ENCODE data around the gene FAF1.

FAF1 gene

DNA sequence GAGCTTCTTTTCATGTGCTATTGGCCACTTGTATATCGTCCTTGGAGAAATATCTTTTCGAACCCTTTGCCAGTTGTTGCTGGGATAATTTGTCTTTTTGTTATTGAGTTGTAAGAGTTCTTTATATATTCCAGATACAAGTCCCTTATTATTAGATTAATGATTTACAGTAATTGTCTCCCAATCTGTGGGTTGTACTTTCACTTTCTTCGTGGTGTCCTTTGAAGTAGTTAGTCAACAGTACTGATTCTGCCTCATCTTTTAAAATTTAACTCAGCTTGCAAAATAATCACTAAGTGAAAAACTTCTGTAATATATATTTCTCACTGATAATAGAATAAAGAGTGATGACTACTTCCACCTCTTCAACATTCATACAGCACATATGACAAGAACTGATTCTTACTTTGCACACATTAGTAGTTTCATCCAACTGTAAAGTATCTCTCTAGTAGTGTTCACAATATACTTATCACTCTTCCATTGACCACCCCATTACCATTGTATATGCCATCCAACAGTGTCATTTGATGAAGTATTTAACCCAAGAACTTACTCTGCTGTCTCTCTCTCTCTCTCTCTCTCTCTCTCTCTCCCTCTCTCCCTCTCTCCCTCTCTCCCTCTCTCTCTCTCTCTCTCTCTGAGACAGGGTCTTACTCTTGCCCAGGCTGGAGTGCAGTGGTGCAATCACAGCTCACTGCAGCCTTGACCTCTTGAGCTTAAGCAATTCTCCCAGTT, 432.6 kb downstream of the FAF1 start:
- no peak for DNase-seq

GRCh38 chr1:50526431-50526830, 433.6 kb downstream of the FAF1 start:
- no peak for DNase-seq

GRCh38 chr1:50523548-50523947, 436.5 kb downstream of the FAF1 start:
- no peak for DNase-seq

DNA sequence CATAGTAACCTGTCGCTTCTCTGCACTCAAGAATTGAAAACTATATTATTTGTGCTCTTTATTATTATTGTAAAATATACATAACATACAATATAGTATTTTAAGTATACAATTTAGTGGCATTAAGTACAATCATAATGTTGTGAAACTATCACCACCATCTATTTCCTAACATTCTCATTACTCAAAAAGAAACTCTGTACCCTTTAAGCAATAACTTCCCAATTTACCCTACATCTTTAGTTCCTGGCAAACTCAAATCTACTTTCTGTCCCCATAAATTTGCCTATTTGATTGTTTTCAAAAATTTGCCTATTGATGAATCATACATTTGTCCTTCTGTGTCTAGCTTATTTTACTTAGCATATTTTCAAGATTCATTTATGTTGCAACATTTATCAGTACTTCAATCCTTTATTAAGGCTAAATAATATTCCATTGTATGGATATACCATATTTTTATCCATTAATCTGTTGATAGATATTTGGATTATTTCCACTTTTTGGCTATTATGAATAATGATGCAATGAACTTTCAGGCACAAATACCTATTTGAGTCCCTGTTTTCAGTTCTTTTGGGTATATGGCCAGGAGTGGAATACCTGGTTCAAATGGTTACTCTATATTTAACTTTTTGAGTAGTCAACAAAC, 437.2 kb downstream of the FAF1 start:
- no peak for DNase-seq

GRCh38 chr1:50521703-50522102, 438.4 kb downstream of the FAF1 start:
- no peak for DNase-seq

- DNase-seq, result no peak
These were observed 442.6 kb downstream of the FAF1 start for GRCh38 chr1:50517488-50517887.

DNA sequence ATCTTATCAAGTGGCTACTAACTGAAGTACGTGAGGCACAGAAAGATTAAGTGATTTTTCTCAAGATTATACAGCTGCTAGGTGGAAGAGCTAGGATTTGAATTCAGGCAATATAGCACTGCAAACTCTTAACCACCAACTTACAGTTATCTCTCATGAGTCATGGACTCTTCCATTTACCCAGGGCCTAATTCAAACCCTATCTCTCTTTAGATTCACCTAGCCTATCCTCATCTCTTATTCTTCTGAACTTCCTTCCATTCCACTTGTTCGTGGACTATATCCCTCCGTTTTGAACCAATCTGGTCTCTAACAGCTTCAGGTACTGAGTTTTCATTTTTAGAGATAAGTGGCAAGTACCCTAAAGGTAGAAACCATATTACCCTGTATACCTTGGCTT, 444.0 kb downstream of the FAF1 start:
- DNase-seq, result no peak

- no peak for DNase-seq
These were observed 452.0 kb downstream of the FAF1 start for GRCh38 chr1:50508040-50508586.

- DNase-seq, result no peak
These were observed 454.6 kb downstream of the FAF1 start for GRCh38 chr1:50505427-50505826.

GRCh38 chr1:50503515-50503914, 456.6 kb downstream of the FAF1 start:
- DNase-seq, result no peak

DNA sequence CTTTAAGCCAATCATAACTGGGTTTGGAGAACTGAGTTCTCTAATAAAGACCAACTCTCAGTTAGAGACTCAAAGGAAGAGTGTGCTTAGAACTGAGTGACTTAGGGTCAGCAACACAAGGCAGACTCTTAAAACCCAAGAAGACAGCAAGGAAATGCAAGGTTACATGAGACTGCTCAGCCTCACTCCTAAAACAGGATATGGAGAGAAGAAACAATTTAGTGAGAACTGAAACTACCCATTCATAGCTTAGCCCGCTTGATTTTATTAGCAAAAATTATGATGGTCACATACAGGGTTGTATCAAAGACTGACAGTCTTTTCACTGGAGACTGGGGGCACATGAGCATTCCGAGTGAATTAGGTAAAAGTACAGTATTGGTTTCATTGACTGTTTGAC, 457.9 kb downstream of the FAF1 start:
- no peak for DNase-seq

DNA sequence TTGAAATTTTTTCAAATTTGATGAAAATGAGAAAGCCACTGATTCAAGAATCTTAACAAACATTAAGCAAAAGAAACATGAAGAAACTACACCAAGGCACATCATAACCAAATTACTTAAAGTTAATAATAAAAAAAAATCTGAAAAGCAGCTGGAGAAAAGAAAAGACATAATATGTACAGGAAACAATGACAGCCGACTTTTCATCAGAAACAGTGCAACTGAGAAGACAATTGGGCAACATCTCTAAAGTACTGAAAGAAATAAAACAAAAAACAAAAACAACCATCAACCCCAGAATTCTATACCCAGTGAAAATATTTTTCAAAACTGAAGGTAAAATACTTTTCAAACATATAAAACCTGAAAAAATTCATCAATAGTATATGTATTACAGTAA, 463.1 kb downstream of the FAF1 start:
- DNase-seq, result no peak

DNA sequence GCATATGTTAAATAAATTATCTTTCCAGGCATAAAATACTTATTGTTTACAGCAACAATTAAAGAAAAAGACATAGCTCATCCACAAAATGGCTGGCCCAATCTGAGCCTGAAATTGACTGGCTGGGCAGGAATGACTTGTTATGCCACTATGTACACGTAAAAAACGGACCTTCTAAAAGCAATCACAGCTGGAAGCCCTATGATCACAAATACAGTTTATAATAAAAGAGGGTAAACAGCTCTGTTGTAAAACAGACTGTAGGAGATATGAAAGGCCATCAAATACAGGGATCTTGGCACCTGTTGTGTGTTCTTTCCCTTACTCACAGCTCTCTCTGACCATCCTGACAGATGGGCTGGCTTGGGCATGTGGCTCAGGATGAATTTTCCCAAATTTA, 466.4 kb downstream of the FAF1 start:
- DNase-seq, result no peak

DNA sequence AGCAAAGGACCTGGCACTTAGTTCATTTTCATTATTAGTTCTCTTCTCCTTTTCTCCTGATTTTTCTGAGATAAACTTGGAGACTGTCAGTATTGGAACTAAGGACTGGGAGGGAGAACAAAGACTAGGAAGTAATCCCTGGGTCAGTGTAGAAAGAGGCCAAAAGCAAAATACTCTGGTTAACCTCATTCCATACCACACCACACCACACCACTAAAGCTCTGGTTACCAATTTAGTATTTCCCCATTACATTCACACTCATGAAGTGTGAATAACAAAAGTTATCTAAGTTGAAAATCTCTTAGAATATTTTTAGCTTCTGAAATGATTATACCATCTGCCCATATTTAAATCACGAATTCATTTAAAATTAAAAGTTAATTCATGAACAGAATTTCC, 467.9 kb downstream of the FAF1 start:
- DNase-seq, result no peak

- DNase-seq, result no peak
These were observed 468.9 kb downstream of the FAF1 start for GRCh38 chr1:50491142-50491541.

DNA sequence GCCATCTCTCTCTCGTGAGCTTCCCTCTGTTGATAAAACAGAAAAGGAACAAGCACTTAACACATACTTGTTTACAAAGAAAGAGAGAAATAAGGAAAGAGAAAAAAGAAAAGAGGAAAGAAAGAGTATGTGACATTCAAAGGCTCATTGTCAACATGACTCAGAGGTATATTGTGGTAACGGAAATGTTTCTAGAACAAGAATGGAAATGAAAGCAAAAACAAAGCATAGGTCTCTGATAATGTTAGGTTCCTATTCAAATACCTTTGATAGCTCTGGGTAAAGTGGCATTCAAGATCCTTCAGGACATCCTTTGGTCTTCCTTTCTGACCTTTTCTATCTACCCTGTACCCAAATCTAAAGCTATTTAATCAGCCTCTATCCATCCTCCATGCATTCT, 469.4 kb downstream of the FAF1 start:
- DNase-seq, result no peak

DNA sequence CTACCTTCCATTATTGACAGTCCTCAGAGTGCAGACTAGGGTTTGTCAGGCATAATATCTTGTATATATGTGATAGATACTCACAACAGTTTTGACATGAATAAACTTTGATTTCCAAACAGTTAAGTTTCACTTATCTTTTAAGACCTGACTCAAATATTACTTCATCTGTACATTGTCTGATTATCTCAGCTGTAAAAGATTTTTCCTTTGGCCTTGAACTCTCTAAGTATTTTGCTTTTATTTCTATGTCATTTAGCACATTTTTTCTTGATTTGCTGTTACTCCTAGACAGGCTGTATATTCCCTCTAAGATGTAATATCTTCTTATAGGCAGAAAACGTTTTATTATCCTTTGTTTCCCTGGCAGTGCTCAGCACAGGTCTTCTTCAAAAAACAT, 471.2 kb downstream of the FAF1 start:
- no peak for DNase-seq

DNA sequence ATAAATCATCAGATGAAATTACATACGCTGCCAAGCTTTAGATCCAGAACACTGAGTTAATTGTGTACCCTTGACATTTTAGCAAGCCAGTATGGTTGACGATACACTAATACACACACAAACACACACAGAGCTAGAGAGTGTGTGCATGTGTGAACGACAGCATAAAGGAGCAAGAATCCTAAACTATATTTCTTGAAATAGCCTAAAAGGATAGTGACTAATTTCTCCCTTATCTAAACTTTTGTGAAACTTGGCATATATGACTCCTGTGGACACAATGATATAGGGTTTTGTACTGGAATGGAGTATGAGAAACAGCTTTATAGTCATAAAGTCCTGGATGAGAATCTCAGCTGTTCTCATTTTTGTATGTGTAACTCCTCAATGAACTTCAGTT, 471.7 kb downstream of the FAF1 start:
- no peak for DNase-seq

- no peak for DNase-seq
These were observed 472.3 kb downstream of the FAF1 start for GRCh38 chr1:50487725-50488124.

DNA sequence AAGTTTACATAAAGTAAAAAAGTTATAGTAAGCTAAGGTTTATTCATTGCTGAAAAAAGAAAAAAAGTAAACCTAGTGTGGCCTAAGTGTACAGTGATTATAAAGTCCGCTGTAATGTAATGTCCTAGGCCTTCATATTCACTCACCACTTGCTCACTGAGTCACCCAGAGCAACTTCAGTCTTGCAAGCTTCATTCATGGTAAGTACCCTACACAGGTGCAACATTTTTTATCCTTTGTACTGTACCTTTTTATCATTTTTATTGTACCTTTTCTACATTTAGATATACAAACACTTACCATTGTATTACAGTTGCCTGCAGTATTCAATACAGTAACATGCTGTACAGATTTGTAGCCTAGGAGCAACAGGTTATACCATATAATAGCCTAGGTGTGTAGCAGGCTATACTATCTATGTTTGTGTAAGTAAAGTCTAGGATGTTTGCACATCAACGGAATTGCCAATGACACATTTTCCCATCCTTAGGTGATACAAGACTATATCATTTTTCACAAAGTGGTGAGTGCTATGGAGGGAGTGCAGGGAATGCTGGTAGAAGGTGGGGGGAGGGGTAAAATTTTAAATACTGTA, 478.8 kb downstream of the FAF1 start:
- DNase-seq, result no peak

GRCh38 chr1:50476800-50477199, 483.3 kb downstream of the FAF1 start:
- DNase-seq, result no peak

DNA sequence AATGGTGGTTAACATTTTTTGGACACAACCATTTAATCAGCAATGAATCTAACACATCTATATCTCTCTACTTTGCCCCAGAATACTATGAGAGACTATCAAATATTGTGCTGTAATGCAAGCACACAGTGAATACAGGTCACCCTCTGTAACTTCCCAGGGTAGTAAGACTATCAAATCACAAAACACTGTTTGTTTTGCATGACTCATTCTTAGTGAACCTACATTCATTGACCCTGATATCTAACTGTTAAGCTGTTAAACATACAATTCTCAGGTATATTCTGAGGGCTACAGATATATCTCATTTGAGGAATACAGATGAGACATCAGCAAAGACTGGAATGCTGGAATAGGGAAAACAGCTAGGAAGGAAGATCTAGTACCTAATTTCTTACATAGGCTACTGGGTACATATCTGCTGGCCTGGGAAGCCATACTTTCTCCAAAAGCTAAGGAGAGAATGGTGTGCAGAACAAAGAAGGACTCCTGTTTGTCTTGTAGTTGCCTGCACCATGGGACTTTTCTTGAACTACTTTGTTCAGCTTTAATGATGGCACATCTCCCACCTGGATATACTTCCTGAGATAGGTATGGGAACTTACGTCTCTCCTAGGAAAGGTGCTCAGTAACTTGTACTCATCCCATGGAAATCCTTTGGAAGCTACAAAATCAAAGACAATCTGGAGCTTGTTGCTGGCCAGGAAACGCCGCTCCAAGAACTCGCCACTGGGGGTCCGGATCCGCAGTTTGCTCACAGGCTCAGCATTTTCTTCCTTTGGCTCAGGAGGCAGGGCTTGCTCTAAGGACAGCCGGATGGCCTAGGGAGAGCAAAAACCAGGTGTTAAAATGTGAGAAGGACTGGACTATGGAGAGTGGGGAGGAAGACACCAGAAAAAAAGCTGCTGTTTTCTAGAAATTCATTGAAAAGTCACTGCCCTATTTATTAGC, 484.9 kb downstream of the FAF1 start:
- no peak for DNase-seq

GRCh38 chr1:50473513-50473912, 486.6 kb downstream of the FAF1 start:
- no peak for DNase-seq

Data from activated CD4-positive, alpha-beta T cell treated with anti-CD3 and anti-CD28 coated beads, Interleukin-2, amount 50 U/mL, for 4 hours (primary cell).